ENCODE data around the gene QSER1.

- TF ChIP-seq EP300 (IDR thresholded peaks at IDR 0.05) (no peak), CTCF (IDR thresholded peaks at IDR 0.05) (no peak), POLR2A (IDR thresholded peaks at IDR 0.05) (no peak)
These were observed 61.1 kb downstream of the QSER1 start for GRCh38 chr11:32953700-32954099.
